Stimulated activated CD8-positive, alpha-beta memory T cell treated with anti-CD3 and anti-CD28 coated beads, Interleukin-15, amount 100 ng/mL, for 1 hour (primary cell): ENCODE results near the gene SMCO3.
A peak's percentile ranks its signal among the peaks of the same experiment; 100 is the strongest.

Experiments used
- DNase-seq: peaks from one replicate; pipeline ENCODE4 v3.0.0-alpha.2; 2020; ENCODE audit warnings: low read depth

The SMCO3 gene

DNA sequence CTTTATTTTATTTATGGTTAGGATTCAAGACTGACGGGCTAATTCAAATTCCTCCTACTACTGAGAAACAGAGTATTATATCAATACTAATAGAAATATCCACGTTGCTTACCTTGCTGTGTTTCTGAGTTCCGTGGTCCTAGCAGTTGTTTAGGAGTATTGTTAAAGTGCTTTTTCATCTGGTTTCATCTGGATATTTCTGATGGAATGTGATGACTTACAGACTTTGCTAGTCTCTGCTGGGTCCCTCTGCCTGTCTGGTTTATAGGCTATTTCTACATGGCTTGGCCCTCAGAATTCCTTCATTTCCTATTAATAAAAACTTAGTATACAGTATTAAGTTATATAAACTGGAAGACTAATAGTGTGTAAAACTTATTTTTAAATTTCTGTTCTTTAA, at the start of gene SMCO3:
Gene SMCO3, minus strand, starts transcription at position 169 of the 400 bp plus-strand sequence. CDS start 7,502 bp downstream, outside the sequence.
- no peak for DNase-seq

- DNase-seq, result no peak
These were observed 46.5 kb upstream of the SMCO3 start for GRCh38 chr12:14860490-14860889.

DNA sequence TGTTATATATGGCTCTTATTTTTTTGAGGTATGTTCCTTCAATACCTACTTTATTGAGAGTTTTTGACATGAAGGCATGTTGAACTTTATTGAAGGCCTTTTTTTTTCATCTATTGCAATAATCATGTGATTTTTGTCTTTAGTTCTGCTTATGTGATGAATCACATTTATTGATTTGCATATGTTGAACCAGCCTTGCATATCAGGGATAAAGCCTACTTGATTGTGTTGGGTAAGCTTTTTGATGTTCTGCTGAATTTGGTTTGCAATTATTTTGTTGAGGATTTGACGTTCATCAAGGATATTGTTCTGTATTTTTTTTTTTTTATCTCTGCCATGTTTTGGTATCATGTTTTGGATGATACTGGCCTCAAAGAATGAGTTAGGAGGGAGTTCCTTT, 44.5 kb upstream of the SMCO3 start:
- no peak for DNase-seq

- no peak for DNase-seq
These were observed 40.7 kb upstream of the SMCO3 start for GRCh38 chr12:14854586-14855183.

- DNase-seq, result no peak
These were observed 40.0 kb upstream of the SMCO3 start for GRCh38 chr12:14853961-14854360.

- DNase-seq, result no peak
These were observed 38.9 kb upstream of the SMCO3 start for GRCh38 chr12:14852880-14853279.

GRCh38 chr12:14850929-14851663, 37.1 kb upstream of the SMCO3 start:
- no peak for DNase-seq

- DNase-seq, result no peak
These were observed 35.7 kb upstream of the SMCO3 start for GRCh38 chr12:14849661-14850060.

DNA sequence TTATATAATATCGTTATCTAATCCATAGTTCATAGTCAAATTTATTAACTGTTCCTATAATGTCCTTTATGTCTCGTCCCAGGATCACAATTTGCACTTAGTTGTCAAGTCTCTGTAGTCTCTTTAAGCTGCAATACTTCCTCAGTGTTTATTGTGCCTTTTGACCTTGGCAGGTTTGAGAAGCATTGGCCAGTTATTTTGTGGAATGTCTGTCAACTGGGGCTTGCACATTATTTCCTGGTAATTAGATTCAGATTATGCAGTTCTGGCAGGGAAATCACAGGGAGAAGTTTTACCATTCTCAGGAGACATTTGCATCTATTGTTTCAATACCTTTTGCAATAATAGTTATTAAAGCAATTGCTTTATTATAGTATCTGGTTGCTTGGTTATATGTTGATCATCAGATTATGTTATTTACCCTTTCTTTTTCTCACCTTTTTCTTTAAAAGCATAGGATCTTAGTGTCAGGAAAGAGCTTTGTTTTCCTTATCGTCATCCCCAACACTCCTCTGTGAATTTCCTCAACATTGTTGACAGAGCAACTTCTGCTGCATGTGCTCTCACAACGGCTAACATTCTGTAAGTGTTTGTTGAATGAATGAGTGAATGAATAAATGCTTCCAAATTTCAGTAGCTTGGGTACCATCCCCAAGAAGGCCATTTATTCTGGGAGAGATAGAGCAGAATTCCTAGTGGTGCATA, 33.0 kb upstream of the SMCO3 start:
- DNase-seq, result no peak

DNA sequence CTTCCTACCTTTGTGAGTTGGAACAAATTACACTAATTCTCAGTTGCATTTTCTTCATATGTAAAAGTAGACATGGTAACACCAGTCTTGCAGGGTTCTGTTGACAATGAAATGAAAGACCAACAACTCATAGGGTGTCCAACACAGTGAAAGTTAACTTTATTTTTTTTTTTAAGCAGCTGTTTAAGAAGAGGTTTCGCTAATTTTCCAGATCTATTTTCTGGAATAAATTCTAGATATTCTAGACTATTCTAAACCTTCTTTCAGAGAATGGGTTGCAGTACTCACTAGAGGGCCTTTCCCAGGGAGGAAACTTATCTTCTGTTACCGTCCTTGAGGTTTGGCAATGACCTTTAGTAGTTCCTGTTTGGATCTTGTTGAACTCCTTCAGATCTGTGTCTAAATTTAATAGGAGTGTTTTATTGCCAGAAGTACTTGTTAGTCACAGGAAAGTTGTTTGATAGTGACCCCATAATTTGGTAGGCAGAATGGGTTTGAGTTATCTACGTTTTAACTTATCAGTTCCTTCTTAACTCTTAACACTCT, 32.1 kb upstream of the SMCO3 start:
- DNase-seq, result no peak

DNA sequence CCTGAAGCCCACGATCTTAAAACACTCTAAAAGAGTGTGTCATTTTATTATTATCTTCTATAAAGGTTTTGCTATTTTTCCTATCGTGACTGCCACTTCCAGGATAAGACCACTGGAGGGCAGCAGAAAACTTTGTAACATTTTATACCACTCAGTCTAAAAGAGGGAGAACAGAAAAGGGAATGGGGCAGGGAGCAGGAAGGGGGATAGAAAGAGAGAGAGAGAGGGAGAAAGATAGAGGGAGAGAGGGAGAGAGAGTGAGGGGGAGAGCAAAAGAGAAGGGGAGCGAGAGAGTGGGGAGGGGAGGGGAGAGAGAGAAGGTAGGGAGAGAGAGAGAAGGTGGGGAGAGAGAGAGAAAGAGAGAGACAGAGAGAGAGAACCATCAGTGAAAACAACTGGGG, 31.4 kb upstream of the SMCO3 start:
- peak; percentile 14 for DNase-seq

GRCh38 chr12:14844401-14844800, 30.4 kb upstream of the SMCO3 start:
- DNase-seq, result no peak

- no peak for DNase-seq
These were observed 29.5 kb upstream of the SMCO3 start, which contains the start of gene ART4 for GRCh38 chr12:14843425-14843887. Gene ART4 (minus strand): TSS chr12:14843526. CDS start chr12:14843113, 413 bp downstream.

- DNase-seq, result no peak
These were observed 28.3 kb upstream of the SMCO3 start for GRCh38 chr12:14842315-14842714.

DNA sequence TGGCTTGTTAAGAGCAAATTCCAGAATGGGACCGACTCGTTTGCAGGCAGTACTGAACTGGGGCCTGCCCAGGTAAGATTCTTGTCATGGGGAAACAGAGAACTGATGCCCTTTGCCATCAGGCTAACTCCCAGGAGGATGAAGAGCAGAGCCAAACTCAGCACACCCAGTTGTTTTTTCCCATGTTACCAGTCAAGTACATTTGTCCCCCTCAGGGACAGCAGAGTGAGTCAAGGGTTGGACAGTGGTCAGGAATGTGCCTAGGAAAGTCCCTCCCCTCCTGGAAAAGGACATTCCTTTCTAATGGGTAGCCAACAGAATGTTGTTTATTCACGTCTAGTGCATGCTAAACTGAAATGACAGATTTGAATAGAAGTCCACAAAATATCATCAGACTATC, 27.8 kb upstream of the SMCO3 start:
- no peak for DNase-seq

GRCh38 chr12:14840616-14841015, 26.6 kb upstream of the SMCO3 start:
- DNase-seq, result no peak

- DNase-seq, result no peak
These were observed 25.3 kb upstream of the SMCO3 start for GRCh38 chr12:14839262-14839661.

- DNase-seq, result no peak
These were observed 22.6 kb upstream of the SMCO3 start for GRCh38 chr12:14836336-14837210.

- DNase-seq, result no peak
These were observed 20.5 kb upstream of the SMCO3 start for GRCh38 chr12:14834509-14834908.

- DNase-seq, result no peak
These were observed 20.0 kb upstream of the SMCO3 start for GRCh38 chr12:14833952-14834351.

DNA sequence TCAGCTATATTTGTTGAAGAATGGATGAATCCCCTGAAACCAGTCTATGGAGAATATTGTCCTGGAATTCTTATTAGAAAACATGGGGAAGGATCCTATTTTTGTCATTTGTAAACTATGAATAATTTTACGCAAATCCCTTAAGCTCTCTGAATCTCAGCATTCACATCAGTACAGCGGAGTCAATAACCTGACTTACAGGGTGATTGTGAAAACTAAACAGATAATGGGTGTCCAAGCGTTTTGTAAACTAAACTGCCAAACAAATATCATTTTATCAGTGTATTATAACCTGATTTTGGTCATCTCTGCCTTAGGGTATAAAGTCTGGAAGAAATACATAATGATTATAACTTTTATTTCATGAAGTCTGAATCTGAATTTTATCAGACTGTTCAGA, 19.4 kb upstream of the SMCO3 start:
- no peak for DNase-seq

- DNase-seq, result no peak
These were observed 14.9 kb upstream of the SMCO3 start for GRCh38 chr12:14828892-14829291.
